HG03565 (cell line): ENCODE results near the gene THAP2.
"Not testable (repeated sequence)": the region's sequence is repeated elsewhere in the genome, so short reads cannot be mapped to it uniquely, and the experiment has no call there.

Source experiments
- ATAC-seq: cut with Tn5 transposase; IDR thresholded peaks from one replicate; pipeline ENCODE4 v1.9.1; 2021; ENCODE audit warnings: mild to moderate bottlenecking, moderate library complexity; ENCODE audit not compliant: unreplicated experiment

The THAP2 gene

DNA sequence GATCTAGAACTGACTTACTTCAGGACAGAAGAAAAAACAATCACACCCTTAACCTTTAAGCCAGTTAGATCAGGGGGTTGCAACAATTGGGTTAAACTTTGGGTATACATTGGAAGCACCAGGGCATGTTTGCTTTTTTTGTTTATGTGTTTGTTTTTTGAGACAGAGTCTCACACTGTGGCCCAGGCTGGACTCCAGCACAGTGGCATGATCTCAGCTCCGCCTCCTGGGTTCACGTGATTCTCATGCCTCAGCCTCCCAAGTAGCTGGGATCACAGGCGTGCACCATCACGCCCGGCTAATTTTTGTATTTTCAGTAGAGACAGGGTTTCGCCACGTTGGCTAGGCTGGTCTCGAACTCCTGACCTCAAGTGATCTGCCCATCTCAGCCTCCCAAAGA lies 38.1 kb downstream of the THAP2 start:
- not testable (repeated sequence) for ATAC-seq

DNA sequence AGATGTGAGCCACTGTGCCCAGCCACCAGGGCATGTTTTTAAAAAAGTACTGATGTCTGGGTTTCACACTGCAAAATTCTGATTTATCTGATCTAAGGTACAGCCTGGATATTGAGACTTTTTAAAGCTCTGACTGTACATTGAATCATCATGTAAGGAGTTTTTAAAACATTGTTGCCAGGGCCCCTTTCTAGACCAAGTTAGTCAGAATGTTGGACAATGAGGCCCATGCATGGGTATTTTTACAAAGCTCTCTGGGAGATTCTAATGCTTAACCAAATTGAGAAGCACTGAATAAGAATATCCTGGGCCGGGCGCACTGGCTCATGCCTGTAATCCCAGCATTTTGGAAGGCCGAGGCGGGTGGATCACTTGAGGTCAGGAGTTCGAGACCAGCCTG lies 38.5 kb downstream of the THAP2 start:
- ATAC-seq, result no peak

DNA sequence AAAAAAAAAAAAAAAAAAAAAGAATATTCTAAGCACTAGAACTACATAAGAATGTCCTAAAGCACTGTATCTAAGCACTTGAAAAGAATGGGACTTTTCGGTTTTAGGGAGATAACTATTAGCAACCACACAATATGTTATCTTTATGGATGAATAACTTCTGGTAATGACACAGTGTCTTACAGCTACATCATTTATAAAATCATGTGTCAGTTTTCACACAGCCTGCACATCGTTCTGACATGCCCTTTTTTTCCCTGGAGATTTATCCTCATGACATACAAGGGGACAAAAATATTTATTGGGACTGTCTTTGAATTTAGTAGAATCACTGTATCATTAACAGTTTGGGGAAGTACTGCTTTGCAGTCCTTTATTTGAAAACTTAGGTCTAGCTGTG lies 39.1 kb downstream of the THAP2 start:
- ATAC-seq, result no peak

DNA sequence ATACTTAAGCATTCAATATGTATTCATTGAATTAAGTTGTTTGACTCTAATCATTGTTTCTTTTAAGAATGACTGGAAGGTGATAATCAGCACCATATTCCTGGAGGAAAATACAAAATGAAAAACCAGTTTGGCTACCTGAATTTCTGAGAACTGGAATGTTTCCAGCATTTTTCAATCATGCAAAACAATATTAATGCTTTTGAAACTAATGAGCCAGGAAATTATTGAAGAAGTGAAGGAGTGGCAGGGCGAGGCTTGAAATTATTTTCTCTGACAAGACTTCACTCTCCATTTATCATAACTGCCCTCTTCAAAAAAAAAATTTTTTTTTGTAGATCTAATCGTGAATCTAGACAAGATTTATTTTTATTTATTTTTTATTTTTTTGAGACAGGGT lies 40.8 kb downstream of the THAP2 start:
- no peak for ATAC-seq

DNA sequence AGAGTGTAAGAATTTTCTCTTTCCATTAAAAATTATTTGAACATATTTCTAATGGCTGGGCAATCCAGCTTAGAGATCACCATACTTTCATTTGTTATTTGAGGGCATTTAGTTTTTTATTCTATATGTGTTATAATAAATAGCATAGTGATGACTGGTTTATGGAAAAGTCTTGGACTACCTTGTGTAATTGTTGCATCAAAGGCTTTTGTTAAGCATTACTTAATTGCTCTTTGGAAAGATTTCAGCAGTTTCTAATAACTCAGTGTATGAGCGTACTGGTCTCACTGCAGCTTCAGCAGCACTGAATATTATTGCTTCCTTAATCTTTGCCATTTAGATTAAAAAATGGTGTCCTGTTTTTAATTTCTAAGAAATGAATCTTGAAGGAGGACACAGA lies 44.6 kb downstream of the THAP2 start:
- ATAC-seq, result no peak

DNA sequence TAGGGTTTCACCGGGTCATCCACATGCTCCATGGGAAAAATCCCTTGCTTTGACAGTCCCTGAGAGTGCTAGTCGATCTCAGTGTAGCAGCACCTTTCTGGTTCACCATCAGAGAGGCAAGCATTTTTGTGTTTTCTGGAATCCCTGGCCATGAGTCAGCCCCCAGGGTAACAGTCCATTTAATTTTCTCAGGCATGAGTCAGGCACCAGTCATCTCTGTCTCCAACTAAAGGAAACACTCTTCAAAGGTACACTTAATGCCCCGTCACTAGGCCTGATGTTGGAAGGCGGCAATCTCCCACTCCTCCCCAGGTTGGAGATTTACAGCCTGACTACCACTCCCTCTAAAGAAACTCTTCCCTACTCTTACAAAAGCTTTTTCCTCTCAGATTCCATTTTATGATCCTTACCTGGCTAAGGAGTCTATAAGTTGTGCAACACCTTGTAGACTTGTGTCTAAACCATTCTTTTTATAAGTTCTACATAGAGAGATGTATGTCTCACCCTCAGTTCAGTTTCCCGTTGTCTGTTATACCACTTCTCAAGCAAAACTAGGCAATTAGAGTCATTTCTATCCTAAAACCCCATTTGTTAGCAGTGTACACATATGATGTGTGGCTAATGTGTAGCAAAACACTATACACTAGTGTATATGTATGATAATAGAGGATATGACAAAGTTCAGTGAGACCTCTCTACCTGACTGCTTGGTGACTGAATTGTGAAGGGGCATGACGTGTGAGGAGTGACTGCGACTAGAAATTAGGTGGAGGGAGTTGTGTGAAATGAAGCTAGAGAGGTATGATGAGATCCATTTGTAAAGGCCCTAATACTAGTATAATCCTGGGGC lies 46.4 kb downstream of the THAP2 start:
- ATAC-seq, result no peak

DNA sequence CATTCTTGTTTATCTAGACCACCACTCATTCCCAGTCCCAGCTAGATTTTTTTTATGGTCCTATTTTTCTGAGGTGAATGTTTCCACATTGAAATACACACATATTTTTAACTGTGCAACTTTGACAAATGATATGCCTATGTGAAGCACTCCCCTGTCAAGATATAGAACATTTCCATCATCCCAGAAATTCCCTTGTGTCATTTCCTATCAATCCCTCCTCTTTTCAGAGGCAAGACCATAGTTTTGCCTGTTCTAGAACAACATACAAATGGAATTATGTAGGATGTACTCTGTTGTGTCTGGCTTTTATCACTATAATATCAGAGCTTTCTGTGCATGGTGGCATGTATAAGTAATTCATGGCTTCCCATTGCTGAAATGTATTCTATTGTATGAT lies 54.5 kb downstream of the THAP2 start:
- ATAC-seq, result no peak

DNA sequence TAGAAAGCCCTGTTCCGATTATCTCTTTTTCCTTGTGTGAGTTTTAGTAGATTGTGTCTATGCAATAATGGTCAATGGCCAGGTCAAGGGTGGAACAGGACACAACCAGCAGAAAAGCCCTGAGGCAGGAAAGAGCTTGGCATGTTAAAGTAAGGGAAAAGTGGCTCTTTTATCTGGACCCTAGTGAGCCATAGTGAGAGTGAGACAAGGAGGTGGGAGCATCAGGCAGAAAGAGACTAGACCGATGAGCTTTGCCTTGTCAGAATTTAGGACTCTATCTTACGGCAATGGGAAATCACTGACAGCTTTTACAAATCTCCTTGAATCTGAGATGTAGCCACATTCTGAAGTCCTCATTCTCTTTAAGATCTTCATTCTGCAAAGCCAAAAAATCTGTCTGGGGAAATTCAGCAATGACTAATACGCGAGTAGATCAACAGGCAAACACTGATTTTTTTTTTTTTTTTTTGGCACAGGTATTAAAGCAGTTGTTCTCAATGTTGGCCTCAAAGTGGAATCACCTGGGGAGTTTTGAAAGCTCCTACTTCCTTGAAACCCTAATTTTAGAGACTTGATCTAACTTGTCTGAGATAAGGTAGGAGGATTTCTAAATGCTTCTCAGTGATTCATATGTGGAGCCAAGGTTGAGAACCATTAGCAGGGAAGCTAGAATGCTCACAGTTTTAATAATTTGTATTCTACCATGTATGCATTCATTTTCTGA lies 55.7 kb downstream of the THAP2 start:
- ATAC-seq, result no peak

DNA sequence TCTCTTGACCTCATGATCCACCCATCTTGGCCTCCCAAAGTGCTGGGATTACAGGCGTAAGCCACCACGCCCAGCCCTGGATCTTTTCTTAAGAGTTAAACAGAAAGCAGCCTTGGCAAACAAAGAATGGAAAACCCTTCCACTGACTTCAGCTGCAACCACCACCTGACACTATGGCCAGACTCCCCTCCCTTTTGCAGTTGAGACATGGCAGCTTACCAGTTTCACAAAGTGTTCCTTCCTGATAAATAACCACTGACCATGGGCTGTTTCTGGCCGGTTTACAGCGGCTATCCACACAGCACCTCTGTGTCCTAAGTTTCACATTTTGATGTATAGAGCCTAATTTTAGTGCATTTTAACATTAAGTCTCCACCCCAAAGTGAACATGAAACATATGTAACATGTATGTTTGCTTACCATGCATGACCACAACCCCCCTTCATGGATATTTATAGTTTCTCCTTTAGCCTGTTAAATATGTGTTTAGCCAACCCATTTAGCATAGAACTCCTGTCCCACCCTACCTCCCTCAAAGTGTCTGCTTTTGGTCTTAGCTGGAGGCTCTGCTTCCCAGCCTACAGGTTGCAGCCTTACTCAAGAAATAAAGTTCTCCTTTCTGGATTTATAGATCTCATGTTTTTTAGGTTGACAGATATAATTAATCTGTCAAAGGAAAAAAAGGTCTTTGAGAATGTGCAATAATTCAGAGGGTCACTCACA lies 57.8 kb downstream of the THAP2 start:
- no peak for ATAC-seq

DNA sequence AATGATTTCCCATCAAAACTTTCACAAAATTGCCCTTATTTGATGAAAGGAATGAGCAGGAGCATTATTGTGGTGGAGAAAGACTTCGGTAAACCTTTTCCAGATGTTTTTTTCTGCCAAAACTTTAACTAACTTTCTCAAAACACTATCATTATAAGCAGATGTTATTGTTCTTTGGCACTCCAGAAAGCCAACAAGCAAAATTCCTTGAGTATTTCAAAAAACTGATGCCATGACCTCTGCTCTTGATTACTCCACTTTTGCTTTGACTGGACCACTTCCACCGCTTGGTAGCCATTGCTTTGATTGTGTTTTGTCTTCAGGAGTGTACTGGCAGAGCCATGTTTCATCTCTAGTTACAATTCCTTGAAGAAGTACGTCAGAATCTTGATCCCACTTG lies 60.9 kb downstream of the THAP2 start:
- ATAC-seq, result no peak

DNA sequence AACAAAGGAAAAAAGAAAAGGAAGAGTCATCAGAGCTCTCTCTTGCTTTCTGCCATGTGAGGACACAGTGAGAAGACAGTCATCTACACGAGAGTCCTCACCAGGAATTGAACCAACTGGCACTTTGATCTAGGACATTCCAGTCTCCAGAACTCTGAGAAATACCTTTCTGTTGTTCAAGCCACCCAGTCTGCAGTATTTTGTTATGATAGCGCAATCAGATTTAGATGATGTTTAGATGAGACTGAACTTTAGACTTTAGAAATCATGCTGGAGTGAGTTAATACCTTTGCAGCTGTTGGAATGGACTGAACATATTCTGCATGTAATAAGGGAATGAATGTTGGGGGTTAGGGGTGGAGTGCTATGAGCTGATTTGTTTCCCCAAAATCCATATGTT lies 62.4 kb downstream of the THAP2 start:
- no peak for ATAC-seq

DNA sequence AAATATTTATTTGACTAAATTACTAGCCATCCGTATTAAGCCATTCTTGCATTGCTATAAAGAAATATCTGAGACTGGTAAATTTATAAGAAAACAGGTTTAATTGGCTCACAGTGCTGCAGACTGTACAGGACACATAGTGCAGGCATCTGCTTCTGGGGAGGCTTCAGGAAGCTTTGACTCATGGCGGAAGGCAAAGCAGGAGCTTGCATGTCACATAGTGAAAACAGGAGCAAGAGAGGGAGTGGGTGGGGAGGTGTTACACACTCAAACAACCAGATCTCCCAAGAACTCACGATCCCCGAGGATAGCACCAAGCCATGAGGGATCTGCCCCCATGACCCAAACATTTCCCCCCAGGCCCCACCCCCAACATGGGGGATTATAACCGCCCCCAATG lies 63.9 kb downstream of the THAP2 start:
- no peak for ATAC-seq
